Pulmonary artery endothelial cell (primary cell): Measurements from ENCODE around the gene USP47. TPM values are rescaled to one million over a fixed set of nuclear protein-coding genes. Genes with fewer than 3 reads are reported as not detected.

Source experiments
- DNase-seq: peaks from one replicate; pipeline ENCODE4 v3.0.0-alpha.2; 2011; ENCODE audit warnings: low read depth, low spot score
- total RNA-seq: library from RNA; depleted of rRNA; stranded (reverse); fragments of >200 nt; gene quantifications from 2 replicates; pipeline ENCODE4 v1.2.3, GENCODE V29; 2014

USP47 gene
- total RNA-seq, 1 donor from 2014 or later, result 73.3 TPM

DNA sequence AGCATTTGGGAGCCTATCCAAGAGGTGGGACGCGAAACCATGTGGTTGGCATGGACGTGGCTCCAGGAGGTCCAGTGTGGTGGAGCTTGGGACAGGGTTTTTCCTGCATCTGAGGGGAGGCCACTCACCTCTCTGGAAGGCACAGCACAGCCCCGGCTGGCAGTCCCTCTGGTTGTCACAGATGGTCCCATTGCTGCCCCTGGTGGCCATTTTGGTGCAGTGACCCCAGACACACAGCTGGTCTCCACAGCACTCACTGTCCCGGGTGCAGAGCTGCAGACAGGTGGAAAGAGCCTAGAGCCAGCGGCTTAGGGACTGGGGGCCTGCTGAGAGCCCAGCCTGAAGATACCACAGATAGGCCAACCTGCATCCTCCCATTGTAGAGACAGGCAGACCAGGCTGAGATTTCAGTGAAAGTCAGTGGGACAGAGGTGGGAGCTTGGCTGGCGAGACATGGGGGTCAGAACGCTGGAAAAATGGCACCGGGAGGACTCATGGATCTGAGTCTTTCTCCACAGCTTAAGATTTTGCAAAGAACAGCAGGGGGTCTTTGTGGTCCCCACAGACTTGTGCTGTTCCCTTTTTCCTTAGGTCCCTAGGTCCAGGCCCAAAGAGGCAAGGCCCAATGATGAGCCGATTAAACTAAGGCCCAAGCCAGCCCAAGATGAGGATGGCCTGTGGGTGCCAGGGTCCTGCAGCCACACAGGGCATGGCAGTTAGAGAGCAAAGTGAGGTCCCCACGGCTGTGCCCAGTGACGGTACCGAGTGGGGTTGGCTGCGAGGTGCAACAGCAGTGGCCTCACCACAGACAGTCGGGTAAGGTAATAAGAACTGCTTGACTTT, 125.3 kb downstream of the USP47 start:
- no peak for DNase-seq

GRCh38 chr11:11967669-11968510, 126.1 kb downstream of the USP47 start:
- no peak for DNase-seq

- DNase-seq, result no peak
Observed at GRCh38 chr11:11968511-11969280, 126.9 kb downstream of the USP47 start.

GRCh38 chr11:11969380-11970215, 127.8 kb downstream of the USP47 start:
- DNase-seq, result no peak

GRCh38 chr11:11970556-11970955, 128.8 kb downstream of the USP47 start:
- no peak for DNase-seq

DNA sequence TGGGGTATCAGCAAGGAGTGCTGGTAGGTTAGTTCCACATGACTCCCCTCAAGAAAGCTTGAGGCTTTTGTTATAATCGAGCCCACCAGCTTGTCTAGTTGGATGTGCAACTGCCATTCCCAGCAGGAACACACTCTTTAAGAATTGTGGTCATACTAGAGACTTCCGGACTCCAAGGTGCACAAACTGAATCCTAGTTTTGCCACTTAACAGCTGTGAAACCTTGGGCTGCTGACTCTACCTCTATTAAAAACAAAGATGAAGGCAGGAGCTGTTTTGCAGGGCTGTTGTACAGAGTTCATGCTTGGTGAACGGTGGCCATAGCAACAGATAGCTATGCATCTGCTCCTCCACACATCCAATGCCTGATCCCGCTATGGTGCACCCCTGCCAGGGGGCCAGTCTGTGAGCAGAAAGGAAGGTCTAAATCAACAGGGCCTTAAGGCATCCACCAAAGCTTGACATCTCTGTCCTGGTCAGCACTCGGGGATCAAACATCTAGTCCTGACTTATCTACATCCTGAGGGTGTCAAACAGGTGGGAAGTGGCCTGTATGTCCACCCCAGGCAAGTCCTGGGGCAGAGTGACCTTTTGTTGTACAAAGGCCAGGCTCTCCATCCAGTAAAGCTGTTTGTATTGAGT, 130.3 kb downstream of the USP47 start:
- no peak for DNase-seq

- no peak for DNase-seq
Observed at GRCh38 chr11:11972730-11973341, 131.1 kb downstream of the USP47 start.

GRCh38 chr11:11973361-11973800, 131.6 kb downstream of the USP47 start:
- no peak for DNase-seq

- DNase-seq, result no peak
Observed at GRCh38 chr11:11973866-11974265, 132.1 kb downstream of the USP47 start.

GRCh38 chr11:11975201-11976092, 133.7 kb downstream of the USP47 start:
- no peak for DNase-seq

DNA sequence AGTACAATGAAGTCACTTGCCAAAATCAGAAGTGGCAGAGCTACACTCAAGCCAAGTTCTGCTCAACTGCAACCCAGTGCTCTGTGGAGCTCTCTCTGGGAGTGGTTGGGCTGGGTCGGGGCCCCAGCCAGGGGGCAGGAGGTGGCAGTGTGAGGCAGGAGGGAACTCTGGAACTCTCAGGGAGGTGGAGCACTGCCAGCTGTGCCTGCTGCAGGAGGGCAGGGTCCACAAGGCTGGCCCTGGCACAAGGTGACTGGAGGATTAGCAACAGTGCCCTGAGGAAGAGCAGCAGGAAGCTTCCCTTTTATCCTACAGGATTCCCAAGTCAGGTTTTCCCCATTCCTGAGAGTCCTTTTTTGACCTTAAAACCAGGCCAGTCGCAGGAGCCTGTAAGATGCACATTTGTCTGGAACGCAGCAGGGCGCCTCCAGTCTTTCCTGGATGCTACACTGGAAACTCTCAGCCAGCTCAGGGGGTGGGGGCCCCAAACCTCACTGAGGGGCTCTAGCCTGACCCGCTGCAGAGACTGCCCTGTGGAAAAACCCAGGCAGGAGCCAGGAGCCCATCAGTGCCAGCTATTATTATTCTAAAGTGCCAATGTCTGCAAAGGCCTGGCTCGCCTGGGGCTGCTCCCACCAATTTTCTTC, 134.8 kb downstream of the USP47 start:
- no peak for DNase-seq

GRCh38 chr11:11977206-11977938, 135.6 kb downstream of the USP47 start:
- peak; percentile 87 for DNase-seq

DNA sequence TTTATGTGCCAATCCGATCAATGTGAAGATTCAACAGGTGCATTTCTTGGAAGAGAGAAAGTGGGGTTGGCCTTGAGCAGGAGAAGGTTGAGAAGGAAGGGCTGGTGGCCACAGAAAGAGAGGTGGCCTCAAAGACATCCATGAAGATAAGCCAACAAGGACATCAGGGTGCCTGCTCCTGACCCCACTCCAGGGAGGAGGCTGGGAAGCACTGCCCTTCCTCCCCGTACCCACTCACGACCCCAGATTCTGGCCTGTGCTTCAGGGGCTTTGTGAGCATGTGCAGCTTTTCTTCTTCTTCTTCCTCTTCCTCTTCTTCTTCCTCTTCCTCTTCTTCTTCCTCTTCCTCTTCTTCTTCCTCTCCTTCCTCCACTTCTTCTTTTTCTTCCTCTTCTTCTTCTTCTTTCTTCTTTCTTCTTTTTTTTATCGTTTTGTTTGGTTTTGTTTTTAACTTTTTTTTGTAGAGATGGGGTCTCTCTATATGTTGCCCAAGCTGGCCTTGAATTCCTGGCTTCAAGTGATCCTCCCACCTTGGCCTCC, 136.4 kb downstream of the USP47 start:
- no peak for DNase-seq

DNA sequence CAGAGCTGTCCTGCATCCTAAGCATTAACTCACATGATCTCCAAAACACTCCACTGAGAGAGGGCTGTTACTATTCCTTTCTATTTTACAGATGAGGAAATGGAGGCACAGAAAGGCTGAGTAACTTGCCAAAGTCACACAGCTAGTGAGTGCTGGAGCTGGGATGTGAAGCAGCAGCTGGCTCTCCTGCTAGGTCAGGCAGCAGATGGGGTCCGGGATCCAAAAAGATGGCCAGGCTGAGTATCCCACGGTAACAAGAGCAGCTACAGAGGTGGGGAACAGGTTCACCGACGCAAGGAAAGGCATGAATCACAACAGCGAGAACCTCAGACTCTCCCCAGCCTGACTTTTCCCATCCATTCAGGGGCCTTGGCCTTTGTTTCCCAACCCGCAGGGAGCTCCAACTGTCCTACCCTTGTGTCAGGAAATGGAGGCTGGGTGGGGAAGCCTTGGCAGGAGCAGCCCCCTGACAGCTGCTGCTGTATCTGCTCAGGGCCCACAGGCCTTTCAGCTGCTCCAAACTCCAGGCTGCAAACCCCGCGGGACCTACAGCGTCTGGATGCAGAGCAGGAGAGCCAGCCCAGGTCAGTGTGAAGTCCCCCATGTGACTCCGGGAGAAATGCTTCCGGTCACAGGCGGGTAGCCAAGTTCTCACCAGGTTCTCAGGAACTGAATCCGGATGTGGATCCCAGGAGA, 137.2 kb downstream of the USP47 start:
- peak; percentile 60 for DNase-seq

DNA sequence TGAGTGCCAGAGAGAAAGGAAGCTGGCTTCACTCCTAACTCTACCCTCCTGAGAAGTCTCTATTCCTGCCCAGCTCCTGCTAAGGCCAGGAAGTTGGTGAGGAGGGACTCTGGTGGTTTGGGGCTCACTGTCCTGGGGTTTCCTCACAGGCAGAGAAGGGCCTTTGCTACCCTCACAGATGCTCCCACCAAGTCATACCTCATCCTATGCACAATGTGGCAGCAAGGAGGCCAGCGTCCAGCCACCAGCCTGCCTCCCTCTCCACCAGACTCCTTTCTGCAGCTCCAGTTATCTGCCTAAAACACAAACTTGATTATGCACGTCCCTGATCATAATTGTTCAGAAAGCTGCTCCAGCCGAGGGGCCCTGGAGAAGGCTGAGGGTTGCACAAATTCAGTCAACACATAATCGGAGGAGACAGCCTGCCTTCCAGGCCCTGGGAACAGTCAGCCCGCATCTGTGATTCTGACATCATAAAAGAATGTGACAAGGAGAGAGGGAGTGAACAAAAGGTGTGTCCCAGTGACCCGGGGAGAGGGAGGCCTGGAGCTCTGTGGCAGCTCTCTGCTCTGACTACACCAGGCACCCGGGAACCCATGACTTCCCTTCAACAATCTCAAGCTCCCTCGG, 137.8 kb downstream of the USP47 start:
- DNase-seq, result no peak

- DNase-seq, result no peak
Observed at GRCh38 chr11:11980200-11980599, 138.4 kb downstream of the USP47 start.
